K562 (cell line): ENCODE results near the gene CCR2. TPM values are rescaled to one million over a fixed set of nuclear protein-coding genes. Genes with fewer than 3 reads are reported as not detected.
A peak's percentile ranks its signal among the peaks of the same experiment; 100 is the strongest.

Experiments
- ARHGAP35 ChIP-seq: fragments of 450-650 bp; IDR thresholded peaks from 2 replicates; pipeline ENCODE4 v1.6.1; 2018; ENCODE audit not compliant: partially characterized antibody
- CREB1 ChIP-seq, 2 experiments: sonication (generic) in 1 of 2; formaldehyde crosslinking in 1 of 2; IDR thresholded peaks; 2 replicates each; pipeline versions ENCODE4 v1.6.1 to v1.8.0; 2012 to 2022; ENCODE audit warnings: inconsistent platforms in 1 of 2, mild to moderate bottlenecking in 1 of 2, missing genetic modification reagents in 1 of 2, moderate library complexity in 1 of 2
- MCM5 ChIP-seq: fragments of 450-650 bp; IDR thresholded peaks from 2 replicates; pipeline ENCODE4 v1.6.1; 2016; ENCODE audit warnings: low read depth
- PCBP2 ChIP-seq: fragments of 200-400 bp; formaldehyde crosslinking; IDR thresholded peaks from 2 replicates; pipeline ENCODE4 v1.6.1; 2018; ENCODE audit warnings: low read length, low read depth, mild to moderate bottlenecking, moderate library complexity; ENCODE audit not compliant: poor library complexity, severe bottlenecking
- POLR2A ChIP-seq: fragments of 450-650 bp; conservative IDR thresholded peaks from 2 replicates; pipeline ENCODE4 v1.6.1; 2016
- RFX1 ChIP-seq: fragments of 450-650 bp; IDR thresholded peaks from 2 replicates; pipeline ENCODE4 v1.6.1; 2016; ENCODE audit warnings: mild to moderate bottlenecking, moderate library complexity
- RFX5 ChIP-seq: IDR thresholded peaks from 2 replicates; pipeline ENCODE4 v1.6.1; 2011; ENCODE audit warnings: low read depth, mild to moderate bottlenecking, improper control_type of control experiment, low read length
- TCF3 ChIP-seq: sonication (generic); formaldehyde crosslinking; IDR thresholded peaks from 2 replicates; pipeline ENCODE4 v1.4.0; 2020; ENCODE audit warnings: mild to moderate bottlenecking, missing genetic modification reagents
- ZNF197 ChIP-seq: fragments of 200-800 bp; sonication (Bioruptor generic); IDR thresholded peaks from 2 replicates; pipeline ENCODE4 v1.6.1; 2016; ENCODE audit warnings: low read depth, missing genetic modification characterization, missing compliant biosample characterization
- polyA plus RNA-seq, 8 experiments: library from polyadenylated mRNA; depleted of rRNA in 4 of 8; stranded (reverse) in 5 of 8; unstranded in 3 of 8; fragments of >200 nt; fragmentation: Nextera tagmentation in 2 of 8; fragmentation: Illumina TruSeq in 1 of 8; extraction: Ambion mirVana in 2 of 8; extraction: Trizol in 1 of 8; gene quantifications; 2 replicates each; pipeline versions ENCODE4 v1.2.1 to v1.2.3, GENCODE V29; 2011 to 2014; ENCODE audit warnings: inconsistent platforms in 1 of 8, missing spikeins in 1 of 8
- total RNA-seq, 7 experiments: library from RNA; depleted of rRNA in 6 of 7; stranded (reverse); fragments of >200 nt in 6 of 7; fragmentation: Illumina TruSeq in 2 of 7; extraction: Trizol in 2 of 7; gene quantifications; 2 replicates each; pipeline versions ENCODE4 v1.2.1 to v1.2.3, GENCODE V29; 2011 to 2021; ENCODE audit warnings: low replicate concordance in 1 of 7
- TF ChIP-seq, protein P1 (sequence below): fragments of 450-650 bp; IDR thresholded peaks from 2 replicates; pipeline ENCODE4 v1.6.1; 2016; ENCODE audit warnings: missing biosample characterization, missing genetic modification characterization
- TF ChIP-seq, protein P2 (sequence below): fragments of 450-650 bp; IDR thresholded peaks from 2 replicates; pipeline ENCODE4 v1.6.1; 2018; ENCODE audit not compliant: partially characterized antibody

CCR2 gene
- total and polyA plus RNA-seq, 9 of the 15 experiments (the other 6 are each of a cell fraction or from before 2014, with no cell fraction given), result not detected

DNA sequence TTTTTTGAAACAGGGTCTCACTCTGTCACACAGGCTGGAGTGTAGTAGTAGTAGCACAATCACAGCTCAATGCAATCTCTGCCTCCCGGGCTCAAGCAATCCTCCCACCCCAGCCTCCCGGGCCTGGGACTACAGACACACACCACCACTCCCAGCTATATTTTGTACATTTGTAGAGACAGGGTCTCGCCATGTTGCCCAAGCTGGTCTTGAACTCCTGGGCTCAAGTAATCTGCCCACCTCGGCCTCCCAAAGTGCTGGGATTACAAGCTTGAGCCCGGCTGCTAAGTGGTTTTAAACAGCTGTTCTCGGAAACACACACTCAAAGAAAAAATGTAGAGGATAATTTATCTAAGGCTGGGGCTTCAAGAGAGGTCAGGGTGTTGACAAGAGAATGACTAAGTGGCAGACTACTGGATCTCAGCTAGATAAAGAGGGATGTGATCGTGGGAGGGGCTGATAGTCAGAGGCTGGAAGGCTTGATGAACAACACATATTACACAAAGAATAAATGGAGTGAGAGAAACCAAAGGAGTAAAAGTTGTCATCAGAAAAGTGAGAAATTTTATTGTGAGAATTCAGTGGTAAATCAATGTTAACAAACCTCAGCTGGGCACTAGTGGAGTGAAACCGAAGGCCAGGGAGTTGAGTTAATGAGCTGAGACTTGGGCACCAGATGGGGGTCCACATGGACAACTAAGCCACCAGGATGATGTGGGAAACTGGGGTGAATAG, 46.3 kb downstream of the CCR2 start (continued):
- TF ChIP-seq, protein P1, sequence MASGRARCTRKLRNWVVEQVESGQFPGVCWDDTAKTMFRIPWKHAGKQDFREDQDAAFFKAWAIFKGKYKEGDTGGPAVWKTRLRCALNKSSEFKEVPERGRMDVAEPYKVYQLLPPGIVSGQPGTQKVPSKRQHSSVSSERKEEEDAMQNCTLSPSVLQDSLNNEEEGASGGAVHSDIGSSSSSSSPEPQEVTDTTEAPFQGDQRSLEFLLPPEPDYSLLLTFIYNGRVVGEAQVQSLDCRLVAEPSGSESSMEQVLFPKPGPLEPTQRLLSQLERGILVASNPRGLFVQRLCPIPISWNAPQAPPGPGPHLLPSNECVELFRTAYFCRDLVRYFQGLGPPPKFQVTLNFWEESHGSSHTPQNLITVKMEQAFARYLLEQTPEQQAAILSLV (tag), result no peak
- TF ChIP-seq RFX5, result no peak
- peak; percentile 83 for TF ChIP-seq TCF3
- TF ChIP-seq RFX1, result no peak
- TF ChIP-seq PCBP2, result no peak
- TF ChIP-seq ZNF197 (CRISPR knock-in tag), result peak; percentile 78; the same call in 1 of the 2 replicates
- no peak for TF ChIP-seq ARHGAP35
- TF ChIP-seq POLR2A, result no peak
- TF ChIP-seq, protein P2, sequence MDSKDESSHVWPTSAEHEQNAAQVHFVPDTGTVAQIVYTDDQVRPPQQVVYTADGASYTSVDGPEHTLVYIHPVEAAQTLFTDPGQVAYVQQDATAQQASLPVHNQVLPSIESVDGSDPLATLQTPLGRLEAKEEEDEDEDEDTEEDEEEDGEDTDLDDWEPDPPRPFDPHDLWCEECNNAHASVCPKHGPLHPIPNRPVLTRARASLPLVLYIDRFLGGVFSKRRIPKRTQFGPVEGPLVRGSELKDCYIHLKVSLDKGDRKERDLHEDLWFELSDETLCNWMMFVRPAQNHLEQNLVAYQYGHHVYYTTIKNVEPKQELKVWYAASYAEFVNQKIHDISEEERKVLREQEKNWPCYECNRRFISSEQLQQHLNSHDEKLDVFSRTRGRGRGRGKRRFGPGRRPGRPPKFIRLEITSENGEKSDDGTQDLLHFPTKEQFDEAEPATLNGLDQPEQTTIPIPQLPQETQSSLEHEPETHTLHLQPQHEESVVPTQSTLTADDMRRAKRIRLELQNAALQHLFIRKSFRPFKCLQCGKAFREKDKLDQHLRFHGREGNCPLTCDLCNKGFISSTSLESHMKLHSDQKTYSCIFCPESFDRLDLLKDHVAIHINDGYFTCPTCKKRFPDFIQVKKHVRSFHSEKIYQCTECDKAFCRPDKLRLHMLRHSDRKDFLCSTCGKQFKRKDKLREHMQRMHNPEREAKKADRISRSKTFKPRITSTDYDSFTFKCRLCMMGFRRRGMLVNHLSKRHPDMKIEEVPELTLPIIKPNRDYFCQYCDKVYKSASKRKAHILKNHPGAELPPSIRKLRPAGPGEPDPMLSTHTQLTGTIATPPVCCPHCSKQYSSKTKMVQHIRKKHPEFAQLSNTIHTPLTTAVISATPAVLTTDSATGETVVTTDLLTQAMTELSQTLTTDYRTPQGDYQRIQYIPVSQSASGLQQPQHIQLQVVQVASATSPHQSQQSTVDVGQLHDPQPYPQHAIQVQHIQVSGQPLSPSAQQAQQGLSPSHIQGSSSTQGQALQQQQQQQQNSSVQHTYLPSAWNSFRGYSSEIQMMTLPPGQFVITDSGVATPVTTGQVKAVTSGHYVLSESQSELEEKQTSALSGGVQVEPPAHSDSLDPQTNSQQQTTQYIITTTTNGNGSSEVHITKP, result peak; percentile 30
- no peak for TF ChIP-seq CREB1 (IDR thresholded peaks at IDR 0.05)
- 0 out of 2 replicates have a peak, but pooled peaks have one; percentile 25 for TF ChIP-seq CREB1 (CRISPR knock-in tag; IDR thresholded peaks at IDR 0.05)
- no peak for TF ChIP-seq MCM5
- TF ChIP-seq, all 486 proteins: peak for 128
